GM18519 (cell line): Measurements from ENCODE around the gene NUP153.
A peak's percentile ranks its signal among the peaks of the same experiment; 100 is the strongest.
"Not testable (repeated sequence)": the region's sequence is repeated elsewhere in the genome, so short reads cannot be mapped to it uniquely, and the experiment has no call there.

ENCODE experiments used
- ATAC-seq: cut with Tn5 transposase; IDR thresholded peaks from one replicate; pipeline ENCODE4 v1.9.1; 2021; ENCODE audit warnings: mild to moderate bottlenecking, moderate library complexity; ENCODE audit not compliant: unreplicated experiment, low FRiP score

The NUP153 gene

GRCh38 chr6:17621003-17621402 lies 85.7 kb downstream of the NUP153 start:
- ATAC-seq, result peak; percentile 57

DNA sequence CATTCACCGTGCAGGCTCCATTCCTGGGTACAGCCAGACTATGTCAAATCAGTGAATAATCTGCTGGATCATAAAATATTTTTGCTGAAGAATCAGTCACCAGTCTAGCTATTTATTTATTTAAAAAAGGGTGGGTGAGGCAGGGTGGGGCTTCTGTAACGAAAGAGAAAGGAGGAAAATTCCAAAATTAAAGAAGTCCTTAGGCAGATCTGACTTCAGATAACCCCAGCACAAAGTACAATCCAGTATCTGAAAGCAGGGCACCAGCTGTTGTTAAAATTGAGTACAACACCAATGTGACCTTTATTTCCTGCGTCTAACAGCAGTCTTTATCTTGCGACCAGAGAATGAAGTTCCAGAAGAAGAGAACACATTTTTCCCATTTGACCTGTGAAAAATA lies 90.9 kb downstream of the NUP153 start:
- ATAC-seq, result no peak

GRCh38 chr6:17612048-17612447 lies 94.7 kb downstream of the NUP153 start:
- ATAC-seq, result no peak

DNA sequence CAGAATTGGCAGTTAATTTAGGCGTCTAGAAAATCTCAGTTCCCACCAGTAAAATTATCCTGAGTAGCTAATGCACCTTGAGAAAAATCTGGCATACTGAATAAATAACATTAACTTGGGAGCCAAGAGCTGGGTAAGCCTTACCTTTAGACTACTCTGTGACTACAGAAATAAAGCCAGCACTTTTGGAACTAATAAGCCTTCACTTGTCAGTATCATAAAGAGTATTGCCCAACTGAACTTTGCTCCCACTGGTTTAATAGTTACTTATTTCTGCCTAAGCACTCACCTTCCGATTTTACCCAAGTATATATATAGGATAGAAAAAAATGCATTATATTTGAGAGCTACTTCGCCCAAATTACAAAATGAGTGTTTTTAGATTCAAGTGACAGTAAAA lies 95.9 kb downstream of the NUP153 start:
- no peak for ATAC-seq

DNA sequence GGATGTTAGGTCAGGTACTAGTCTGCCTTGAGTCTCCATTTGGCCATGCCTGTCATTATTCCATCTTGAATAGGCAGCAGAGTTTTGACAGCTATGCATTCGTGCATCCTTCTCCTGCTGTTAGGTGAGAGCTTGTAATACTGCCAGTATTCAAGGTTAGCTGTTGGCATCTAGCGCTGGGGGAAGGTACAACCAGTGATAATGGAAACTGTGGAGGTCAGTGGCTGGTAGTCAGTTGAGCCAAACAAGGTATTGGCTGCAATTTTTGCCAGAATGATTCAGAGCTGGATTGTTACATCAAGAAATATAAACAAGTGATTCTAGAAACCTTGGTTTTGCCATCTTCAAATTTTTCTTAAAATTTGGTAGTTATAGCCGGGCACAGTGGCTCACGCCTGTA lies 100.1 kb downstream of the NUP153 start:
- no peak for ATAC-seq

GRCh38 chr6:17602888-17603287 lies 103.8 kb downstream of the NUP153 start:
- ATAC-seq, result no peak

DNA sequence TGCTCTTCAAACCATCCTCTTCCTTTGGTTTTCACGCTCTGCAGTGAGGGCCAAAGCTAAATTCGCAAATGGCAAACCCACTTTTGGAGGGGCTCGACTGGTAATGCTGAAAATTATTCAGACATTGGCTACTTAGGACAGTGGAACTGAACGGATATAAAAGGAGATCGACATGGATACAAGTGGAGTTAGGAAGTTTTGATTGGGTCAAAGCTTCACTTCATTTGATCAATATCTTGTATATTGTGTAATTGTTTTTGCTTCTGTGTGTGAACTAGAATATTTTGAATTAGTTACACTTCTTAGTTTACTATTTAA lies 105.4 kb downstream of the NUP153 start:
- no peak for ATAC-seq

- peak; percentile 40 for ATAC-seq
These were observed 106.0 kb downstream of the NUP153 start for GRCh38 chr6:17600527-17601385.

DNA sequence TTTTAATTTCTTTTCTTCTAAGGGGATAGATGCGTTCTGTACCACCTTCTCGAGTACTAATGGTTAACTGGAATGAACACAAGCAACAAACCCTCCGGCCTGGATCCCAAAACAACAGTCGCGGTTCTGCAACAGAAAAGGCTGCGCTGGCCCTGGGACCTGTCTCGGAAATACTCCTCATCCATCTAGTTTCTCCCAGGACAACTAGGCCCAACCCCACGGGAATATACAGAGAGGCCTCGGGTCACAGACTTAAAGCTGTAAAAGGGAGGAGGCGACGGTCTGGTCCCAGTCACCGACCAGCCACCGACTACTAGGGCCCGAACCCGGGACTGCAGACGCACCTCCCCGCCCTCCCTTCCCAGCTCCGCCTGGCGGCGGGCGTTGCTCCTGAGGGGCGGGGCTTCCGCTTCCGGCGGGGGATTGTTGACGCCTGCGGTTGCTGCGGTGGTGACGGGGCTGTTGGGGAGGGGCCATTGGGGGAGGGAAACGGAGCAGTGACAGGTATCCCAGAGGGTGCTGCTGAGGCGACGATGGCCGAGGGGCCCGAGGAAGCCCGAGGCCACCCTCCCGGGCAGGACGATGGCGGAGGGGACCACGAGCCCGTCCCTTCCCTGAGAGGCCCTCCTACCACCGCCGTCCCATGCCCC lies 106.7 kb downstream of the NUP153 start, which contains the start of gene FAM8A1:
TSS of gene FAM8A1 (plus strand) at position 426 of the 650 bp plus-strand sequence. CDS start at position 534, 108 bp downstream.
- peak; percentile 68 for ATAC-seq

- no peak for ATAC-seq
These were observed 110.6 kb downstream of the NUP153 start for GRCh38 chr6:17596085-17596484.

- no peak for ATAC-seq
These were observed 113.5 kb downstream of the NUP153 start for GRCh38 chr6:17593246-17593645.

DNA sequence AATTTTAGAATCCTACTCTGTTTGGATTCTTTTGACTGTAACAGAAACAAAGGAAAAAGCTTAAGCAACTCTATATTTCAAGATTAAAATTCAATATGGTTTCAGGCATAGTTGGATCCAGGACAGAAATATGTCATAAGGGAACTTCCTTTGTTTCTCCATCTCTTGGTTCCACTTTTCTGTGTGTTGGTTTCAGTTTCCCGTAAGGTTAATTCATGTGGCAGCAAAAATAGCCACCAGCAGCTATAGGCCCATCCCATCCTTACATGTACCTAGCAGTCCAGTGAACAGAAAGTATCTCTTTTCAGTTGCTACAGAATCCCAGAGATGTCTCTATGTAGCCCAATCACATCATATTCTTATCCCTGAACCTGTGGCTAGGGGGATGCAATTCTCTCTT lies 115.4 kb downstream of the NUP153 start:
- no peak for ATAC-seq

- ATAC-seq, result peak; percentile 37
These were observed 117.2 kb downstream of the NUP153 start for GRCh38 chr6:17589406-17590096.

DNA sequence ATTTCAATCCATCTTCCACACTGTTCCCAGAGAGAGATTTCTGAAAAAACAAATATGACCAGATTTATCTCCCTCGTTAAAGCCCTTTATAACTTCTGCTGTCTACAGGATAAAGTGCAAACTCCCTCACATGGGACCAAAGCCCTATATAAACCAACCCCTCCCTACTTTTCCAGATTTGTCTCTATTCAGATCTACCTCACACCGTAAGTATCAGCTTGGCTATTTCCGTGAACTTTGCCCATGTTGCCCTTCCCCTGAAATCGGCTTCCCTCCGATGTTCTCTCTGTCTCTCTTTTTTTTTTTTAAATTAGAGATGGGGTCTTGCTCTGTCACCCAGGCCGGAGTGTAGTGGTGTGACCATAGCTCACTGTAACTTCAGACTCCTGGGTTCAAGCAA lies 118.7 kb downstream of the NUP153 start:
- ATAC-seq, result no peak

GRCh38 chr6:17586623-17587022 lies 120.1 kb downstream of the NUP153 start:
- not testable (repeated sequence) for ATAC-seq

- ATAC-seq, result no peak
These were observed 120.8 kb downstream of the NUP153 start for GRCh38 chr6:17585766-17586490.

- ATAC-seq, result peak; percentile 47
These were observed 122.4 kb downstream of the NUP153 start for GRCh38 chr6:17584241-17584803.

DNA sequence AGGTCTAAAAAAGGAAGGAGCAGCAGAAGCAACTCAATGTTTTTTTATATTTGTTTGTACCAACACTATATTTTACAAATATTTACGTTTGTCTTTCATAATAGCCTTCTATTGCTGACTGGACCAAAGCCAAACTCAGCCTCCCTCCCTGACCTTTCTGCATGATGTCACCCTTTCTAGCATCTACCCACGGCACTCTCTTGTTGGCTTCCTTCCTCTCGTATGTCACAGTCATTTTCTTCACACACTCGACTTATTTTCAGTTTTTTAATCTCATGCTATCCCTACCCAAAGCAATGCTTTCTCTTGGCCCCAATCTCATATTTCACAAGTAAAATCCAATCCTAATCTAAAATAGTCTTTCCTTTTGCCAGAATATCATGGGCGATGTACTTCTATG lies 122.9 kb downstream of the NUP153 start:
- ATAC-seq, result no peak

GRCh38 chr6:17581282-17581681 lies 125.4 kb downstream of the NUP153 start:
- ATAC-seq, result not testable (repeated sequence)

- ATAC-seq, result no peak
These were observed 126.1 kb downstream of the NUP153 start for GRCh38 chr6:17580518-17581048.
